HUES6 (cell line): ENCODE data around the gene SOX1.

Source experiments
- H3K27ac ChIP-seq: 2 replicates; pipeline ENCODE4 v1.7.0; 2013; ENCODE audit warnings: low read depth, mild to moderate bottlenecking, low read length, inconsistent platforms
- H3K27me3 ChIP-seq: 2 replicates; pipeline ENCODE4 v1.6.1; 2013; ENCODE audit warnings: low read length; ENCODE audit not compliant: control insufficient read depth, insufficient read depth
- H3K36me3 ChIP-seq: 2 replicates; pipeline ENCODE4 v1.6.1; 2013; ENCODE audit warnings: low read length; ENCODE audit not compliant: control insufficient read depth, insufficient read depth
- H3K4me1 ChIP-seq: 2 replicates; pipeline ENCODE4 v1.6.1; 2013; ENCODE audit warnings: low read length; ENCODE audit not compliant: control insufficient read depth, insufficient read depth
- H3K4me3 ChIP-seq: 2 replicates; pipeline ENCODE4 v1.5.1; 2013; ENCODE audit warnings: low read depth, low read length
- H3K9ac ChIP-seq: one replicate; pipeline ENCODE4 v1.6.1; 2013; ENCODE audit warnings: mild to moderate bottlenecking, low read length
- H3K9me3 ChIP-seq: 2 replicates; pipeline ENCODE4 v1.6.1; 2013; ENCODE audit warnings: low read depth, low read length; ENCODE audit not compliant: control insufficient read depth, insufficient read depth

Gene SOX1

DNA sequence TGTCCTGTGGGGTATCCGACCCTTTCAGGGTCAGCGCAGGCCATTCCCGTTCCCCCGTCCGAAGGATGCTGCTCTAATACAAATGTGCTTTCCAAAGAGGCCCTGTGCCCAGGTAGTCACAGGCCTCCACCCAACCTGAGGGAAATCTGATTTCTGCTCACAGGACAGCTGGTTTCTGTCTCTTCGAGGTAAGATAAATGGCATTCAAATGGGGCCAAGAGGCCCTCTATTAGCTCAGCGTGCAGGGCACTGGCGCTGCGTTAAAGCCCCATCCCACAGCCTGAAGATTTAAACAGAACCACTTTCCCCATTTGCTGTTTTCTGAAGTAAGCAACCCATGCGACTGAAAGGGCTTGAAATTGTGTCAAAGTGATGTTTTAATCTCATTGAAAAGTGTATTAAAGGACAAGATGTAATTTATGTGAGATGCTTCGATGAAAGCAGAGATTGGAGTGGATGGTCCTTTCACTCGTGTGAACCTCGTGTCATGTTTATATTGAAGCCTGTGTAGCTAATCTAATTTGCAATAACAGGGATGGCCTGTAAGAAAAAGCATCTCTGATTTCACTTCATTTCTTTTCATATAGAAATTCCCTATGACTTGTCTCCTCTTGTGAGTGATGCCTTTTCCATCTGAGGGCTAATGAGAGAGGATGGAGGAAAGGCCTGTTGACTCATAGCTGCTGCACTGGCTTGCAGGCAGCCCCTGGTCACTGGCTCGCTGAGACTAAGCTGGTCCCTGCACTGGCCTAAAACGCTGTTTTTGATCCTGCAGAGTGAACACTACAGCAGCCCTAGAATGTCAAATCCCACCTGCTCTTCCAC, 7.3 kb upstream of the SOX1 start:
- Histone ChIP-seq H3K9ac (no peak overlapping the region), H3K9me3 (no peaks in the 10 kb centered on the region), H3K27me3 (peaks cover 100% of the 10 kb centered on the region), H3K4me1 (peaks cover 22% of the 10 kb centered on the region), H3K36me3 (no peaks in the 10 kb centered on the region), H3K4me3 (no peak overlapping the region), H3K27ac (no peak overlapping the region)

DNA sequence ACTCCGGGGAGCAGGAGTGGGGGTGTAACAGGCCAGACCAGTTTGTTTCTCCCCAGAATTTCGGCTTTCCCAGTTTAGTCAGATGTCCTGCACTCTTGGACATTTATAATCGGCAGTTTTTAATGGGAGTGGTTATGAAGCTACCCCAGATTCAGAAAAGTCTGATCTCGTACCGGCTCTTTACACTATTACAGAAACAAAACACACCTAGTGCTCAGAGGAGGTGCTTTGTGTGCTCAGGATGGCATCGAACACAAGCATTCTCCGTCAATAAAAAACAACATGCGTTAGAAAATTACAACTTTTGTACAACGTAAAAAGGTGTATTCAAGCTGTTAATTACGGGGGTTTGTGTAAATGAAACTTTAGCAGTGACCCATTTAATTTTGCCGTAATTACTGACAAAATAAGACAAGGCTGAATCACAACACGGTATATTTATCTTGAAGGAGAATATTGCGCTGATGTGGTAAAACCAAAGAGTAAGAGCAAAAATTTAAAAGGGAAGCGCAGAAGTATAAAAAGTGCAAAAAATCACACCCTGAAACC, 6.6 kb upstream of the SOX1 start:
- no peak overlapping the region for H3K27ac ChIP-seq
- no peak overlapping the region for H3K4me3 ChIP-seq
- H3K4me1 ChIP-seq = peaks cover 19% of the 10 kb centered on the region
- no peaks in the 10 kb centered on the region for H3K36me3 ChIP-seq
- no peak overlapping the region for H3K9ac ChIP-seq
- H3K27me3 ChIP-seq = peaks cover 100% of the 10 kb centered on the region
- H3K9me3 ChIP-seq = no peaks in the 10 kb centered on the region

DNA sequence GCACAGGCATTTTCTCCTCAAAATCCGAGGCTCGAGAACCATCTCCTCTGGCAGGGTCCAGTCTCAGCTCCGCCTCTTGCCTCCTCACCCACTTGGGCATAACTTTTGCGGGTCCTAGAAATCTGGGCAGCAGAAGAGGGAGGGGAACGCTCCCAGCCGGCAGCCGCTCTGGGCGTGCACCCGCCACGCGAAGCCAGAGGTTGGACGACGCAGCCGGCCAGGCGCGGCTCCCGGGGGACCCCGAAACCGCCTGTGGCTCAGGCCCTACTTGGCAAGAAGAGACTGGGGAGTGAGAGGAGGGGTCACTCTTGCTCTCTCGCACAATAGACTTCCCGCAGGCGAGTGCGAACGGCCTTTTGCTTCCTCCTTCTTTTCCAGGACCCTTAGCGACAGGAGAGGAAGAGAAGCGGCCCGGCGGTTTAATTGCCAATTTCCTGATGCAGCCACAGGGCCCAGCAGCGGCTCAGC, 6.0 kb upstream of the SOX1 start:
- peaks cover 18% of the 10 kb centered on the region for H3K4me1 ChIP-seq
- no peaks in the 10 kb centered on the region for H3K9me3 ChIP-seq
- H3K27ac ChIP-seq = no peak overlapping the region
- H3K27me3 ChIP-seq = peaks cover 100% of the 10 kb centered on the region
- H3K9ac ChIP-seq = no peak overlapping the region
- peak overlapping the region; percentile 41 for H3K4me3 ChIP-seq
- no peaks in the 10 kb centered on the region for H3K36me3 ChIP-seq

DNA sequence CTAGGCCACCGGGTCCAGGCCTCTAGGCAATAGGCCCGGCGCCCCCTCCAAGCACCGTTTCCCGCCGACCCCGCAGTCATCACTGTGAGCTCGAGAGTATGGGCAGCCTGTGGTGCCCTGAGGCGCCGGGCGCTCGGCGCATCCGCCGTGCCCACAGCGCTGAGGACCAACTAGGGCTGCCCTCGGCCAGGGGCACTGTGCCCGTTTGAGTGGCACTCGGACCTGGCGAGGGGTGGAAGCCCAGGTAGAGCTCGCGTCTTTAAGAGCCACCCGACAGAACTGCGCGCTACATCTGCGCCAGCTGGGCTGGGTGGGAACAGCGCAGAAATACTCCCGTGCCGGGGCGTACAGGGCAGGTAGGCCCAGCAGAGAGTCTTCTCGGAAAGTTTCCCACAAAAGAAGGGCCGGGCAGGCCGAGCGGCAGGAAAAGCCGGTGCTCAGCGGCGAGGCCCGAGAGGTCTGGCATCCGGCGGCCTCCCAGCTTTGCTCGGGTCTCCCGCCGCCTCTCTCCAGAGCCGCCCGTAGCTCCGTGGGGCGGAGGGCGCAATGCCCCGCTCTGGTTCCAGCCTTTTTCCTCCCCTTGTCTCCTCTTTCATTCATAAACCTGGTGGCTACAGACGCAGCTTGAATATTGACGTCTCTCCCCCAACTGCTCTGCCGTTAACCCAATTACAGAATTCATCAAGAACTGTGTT, 5.4 kb upstream of the SOX1 start:
- Histone ChIP-seq H3K4me1 (peaks cover 21% of the 10 kb centered on the region), H3K9ac (no peak overlapping the region), H3K27ac (no peak overlapping the region), H3K4me3 (peak overlapping the region; percentile 41), H3K36me3 (no peaks in the 10 kb centered on the region), H3K27me3 (peaks cover 100% of the 10 kb centered on the region), H3K9me3 (no peaks in the 10 kb centered on the region)

DNA sequence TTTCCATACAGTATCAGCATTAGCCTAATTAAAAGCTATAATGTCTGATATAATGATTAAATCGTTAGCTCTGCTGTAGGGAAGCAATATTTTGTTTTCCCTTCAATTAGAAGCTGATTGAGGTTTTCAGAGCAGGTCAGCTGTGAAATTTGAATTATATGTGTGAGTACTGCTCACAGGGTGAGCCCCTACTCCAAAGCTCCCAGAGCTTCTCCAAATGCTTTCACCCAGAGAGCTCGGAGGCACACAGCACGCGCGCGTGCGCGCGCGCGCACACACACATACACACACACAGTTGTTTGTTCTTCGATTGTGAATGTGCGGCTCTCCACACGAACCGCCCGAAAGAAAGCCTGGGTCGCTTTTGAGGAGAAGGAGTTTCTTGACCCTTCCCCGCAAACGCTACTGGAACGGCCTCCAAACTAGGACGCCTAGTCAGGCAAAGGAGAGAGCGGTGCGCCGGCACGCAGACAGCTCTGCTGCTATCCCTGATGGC, 4.8 kb upstream of the SOX1 start:
- Histone ChIP-seq H3K36me3 (no peaks in the 10 kb centered on the region), H3K4me3 (peak overlapping the region; percentile 5; the same call in 1 of the 2 replicates), H3K9me3 (no peaks in the 10 kb centered on the region), H3K9ac (no peak overlapping the region), H3K27me3 (peaks cover 98% of the 10 kb centered on the region), H3K27ac (no peak overlapping the region), H3K4me1 (peaks cover 21% of the 10 kb centered on the region)

DNA sequence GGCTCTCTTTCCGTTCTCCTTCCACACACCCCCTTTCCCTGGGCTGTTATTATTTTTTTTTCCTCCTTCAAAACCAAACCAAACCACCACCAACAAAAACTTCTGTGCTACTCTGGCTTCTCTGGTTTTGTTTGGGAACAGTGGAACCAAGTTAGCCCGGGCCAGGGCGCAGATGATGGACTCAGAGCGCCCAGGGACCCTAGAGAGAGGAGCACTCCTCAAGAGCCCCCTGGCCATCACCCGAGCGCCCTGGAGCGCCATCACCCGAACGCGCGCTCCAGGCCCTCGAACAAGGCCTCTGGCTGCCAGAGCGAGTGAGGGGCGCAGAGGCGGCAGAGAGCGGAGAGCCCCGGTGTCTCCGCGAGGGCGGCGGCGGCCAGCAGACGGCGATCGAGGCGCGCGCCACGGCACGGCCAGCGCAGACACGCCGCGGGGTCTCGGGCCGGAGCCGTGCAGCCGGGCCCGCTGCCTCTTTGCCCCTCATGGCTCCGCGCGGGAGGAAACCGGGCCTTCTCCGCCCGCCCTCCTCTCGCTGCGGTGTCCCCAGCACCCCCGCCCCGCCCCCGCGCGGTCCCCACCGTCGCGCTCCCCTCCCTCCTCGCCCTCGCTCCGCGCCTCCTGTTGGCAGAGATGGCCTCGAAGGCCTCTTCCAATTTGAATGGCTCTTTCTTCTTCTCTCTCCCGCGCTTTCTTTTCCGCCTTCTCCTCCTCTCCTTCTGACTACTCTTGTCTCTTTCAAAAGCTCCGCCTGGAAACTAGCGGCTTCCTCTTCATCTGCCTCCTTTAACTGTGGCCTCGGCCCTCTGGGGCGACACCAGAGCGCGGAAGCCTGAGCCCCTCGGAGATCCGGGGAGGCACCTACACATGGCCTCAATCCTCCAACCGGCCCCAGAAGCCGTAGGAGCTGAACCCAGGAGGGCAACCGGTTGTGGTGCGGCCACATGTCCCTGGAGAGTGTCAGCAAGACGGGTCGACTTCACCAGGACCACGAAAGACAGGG, 4.1 kb upstream of the SOX1 start:
- peak overlapping the region; percentile 14 for H3K4me3 ChIP-seq

DNA sequence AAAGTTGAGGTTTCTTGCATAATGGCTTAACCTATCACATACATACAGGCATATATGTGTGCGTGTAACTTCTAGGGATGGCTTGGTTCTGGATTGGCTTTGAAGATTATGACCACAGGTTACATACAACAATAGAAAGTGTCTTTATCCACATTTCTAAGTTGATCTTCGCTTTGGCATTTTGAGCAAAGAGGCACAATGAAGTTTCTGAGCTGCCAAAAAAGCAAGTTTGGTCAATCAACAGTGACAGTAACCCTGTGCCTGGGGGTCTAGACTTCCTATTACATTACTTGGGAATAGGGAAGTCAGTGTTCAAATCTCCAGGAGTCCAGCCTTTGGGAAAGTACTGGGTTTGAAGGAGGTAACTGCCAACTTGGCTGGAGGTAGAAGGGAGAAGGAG, 3.1 kb upstream of the SOX1 start:
- Histone ChIP-seq H3K4me1 (peaks cover 18% of the 10 kb centered on the region), H3K36me3 (no peaks in the 10 kb centered on the region), H3K27me3 (peaks cover 98% of the 10 kb centered on the region), H3K27ac (no peak overlapping the region), H3K9me3 (no peaks in the 10 kb centered on the region), H3K4me3 (no peak overlapping the region), H3K9ac (no peak overlapping the region)

More for the DNA sequence above, 4.1 kb upstream of the SOX1 start:
- Histone ChIP-seq H3K4me1 (peaks cover 21% of the 10 kb centered on the region), H3K36me3 (no peaks in the 10 kb centered on the region), H3K9me3 (no peaks in the 10 kb centered on the region), H3K27ac (no peak overlapping the region), H3K9ac (no peak overlapping the region), H3K27me3 (peaks cover 98% of the 10 kb centered on the region)

DNA sequence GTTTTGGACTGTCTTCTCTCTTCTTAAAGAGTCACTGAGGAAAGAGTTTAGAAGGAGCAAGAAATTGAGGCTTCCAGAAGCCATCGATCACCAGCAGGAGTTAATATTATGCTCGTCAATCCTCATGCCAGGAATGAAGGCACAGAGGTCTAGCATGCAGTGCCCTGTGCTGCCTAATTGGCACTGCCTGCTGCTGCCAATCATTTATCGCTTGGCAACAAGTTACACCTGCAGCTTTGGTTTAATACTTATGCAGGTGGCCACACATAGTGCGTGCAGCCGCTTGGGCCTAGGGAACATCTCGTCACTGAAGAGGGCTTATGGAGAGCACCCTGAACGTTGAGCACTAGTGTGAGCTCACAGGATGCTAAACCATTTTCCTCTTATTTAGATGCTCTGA, 2.7 kb upstream of the SOX1 start:
- Histone ChIP-seq H3K4me1 (peaks cover 18% of the 10 kb centered on the region), H3K36me3 (no peaks in the 10 kb centered on the region), H3K4me3 (no peak overlapping the region), H3K27ac (no peak overlapping the region), H3K9ac (no peak overlapping the region), H3K27me3 (peaks cover 98% of the 10 kb centered on the region), H3K9me3 (no peaks in the 10 kb centered on the region)

DNA sequence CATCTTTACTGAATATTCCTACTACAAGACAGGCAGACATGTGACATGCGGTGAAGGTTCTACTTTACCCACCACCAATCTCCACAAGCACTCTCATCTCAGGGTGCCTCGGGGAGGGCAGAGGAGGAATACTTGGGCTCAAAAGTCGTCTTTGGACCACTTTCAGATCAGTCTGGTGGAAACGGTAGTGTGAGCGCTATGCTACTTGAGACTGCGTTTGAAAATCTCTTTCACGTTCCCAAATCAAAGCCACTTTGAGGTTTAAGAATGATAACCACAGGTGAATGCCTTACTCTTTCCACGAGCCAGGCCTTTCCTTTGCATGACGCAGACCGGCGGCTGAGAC, 1.5 kb upstream of the SOX1 start:
- H3K27me3 ChIP-seq = peaks cover 98% of the 10 kb centered on the region
- peak overlapping the region; percentile 62; the same call in 1 of the 2 replicates for H3K4me3 ChIP-seq

DNA sequence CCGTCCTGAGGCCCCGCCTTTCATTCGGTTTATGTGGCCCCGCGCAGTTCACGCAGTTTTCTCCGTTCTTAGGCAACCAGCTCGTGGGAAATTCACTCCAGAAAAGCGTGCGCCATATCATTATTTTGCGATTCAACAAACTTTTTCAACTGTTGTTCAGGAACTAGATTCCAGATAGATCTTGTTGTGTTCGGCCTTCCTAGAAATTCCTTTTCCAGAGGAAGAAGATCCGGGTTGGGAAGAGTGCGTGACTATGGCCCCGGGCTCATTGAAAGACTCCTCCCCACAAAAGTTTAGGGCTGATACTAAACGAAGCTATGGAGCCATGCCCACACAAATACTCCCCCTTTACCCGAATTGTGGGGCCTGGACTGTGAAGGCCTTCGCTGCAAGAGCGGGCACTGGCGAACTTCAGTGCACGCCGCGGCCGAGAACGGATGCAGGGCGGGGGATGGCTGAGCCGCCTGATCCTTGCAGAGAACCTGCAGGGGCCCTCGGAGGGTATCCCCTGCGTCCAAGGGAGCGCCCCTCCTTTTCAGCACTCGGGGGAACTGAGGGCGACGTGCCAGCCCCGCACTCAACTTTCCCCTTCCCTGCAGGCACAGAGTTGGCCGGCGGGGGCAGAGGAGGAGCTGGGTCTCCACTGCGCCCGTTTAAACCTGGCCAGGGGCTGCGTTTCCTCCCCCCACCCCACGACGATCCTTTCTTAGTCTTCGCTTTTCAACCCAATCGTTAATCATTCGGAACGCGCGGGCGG, 904 bp upstream of the SOX1 start:
- Histone ChIP-seq H3K27me3 (peaks cover 98% of the 10 kb centered on the region), H3K27ac (no peak overlapping the region), H3K9me3 (no peaks in the 10 kb centered on the region), H3K4me1 (peaks cover 14% of the 10 kb centered on the region), H3K4me3 (peak overlapping the region; percentile 62), H3K36me3 (no peaks in the 10 kb centered on the region), H3K9ac (no peak overlapping the region)

More for the DNA sequence above, 1.5 kb upstream of the SOX1 start:
- H3K27ac ChIP-seq = no peak overlapping the region
- H3K9me3 ChIP-seq = no peaks in the 10 kb centered on the region
- H3K4me1 ChIP-seq = peaks cover 18% of the 10 kb centered on the region
- no peak overlapping the region for H3K9ac ChIP-seq
- H3K36me3 ChIP-seq = no peaks in the 10 kb centered on the region
